GM23338 (cell line): Measurements from ENCODE around the gene SMG1.
"Not testable (repeated sequence)": the region's sequence is repeated elsewhere in the genome, so short reads cannot be mapped to it uniquely, and the experiment has no call there.

ENCODE experiments used
- CREB1 ChIP-seq: fragments of 250-450 bp; sonication (Bioruptor Pico); IDR thresholded peaks from 2 replicates; pipeline ENCODE4 v1.5.0; 2020; ENCODE audit warnings: low read depth, mild to moderate bottlenecking, moderate library complexity
- CTCF ChIP-seq, 2 experiments: fragments of 200-600 bp in 1 of 2; sonication (generic) in 1 of 2; conservative IDR thresholded peaks; 2 replicates each; pipeline versions ENCODE4 v1.5.1 to v1.6.1; 2016 to 2017; ENCODE audit warnings: antibody characterized with exemption in 2 of 2, low read depth in 2 of 2, mild to moderate bottlenecking in 2 of 2, moderate library complexity in 1 of 2
- ETS1 ChIP-seq: IDR thresholded peaks from 2 replicates; pipeline ENCODE4 v1.6.1; 2016; ENCODE audit warnings: antibody characterized with exemption
- EZH2 ChIP-seq: fragments of 200-600 bp; sonication (generic); IDR thresholded peaks from one replicate; pipeline ENCODE4 v1.8.0; 2017; ENCODE audit warnings: antibody characterized with exemption, mild to moderate bottlenecking, low read depth; ENCODE audit not compliant: unreplicated experiment
- EZH2phosphoT487 ChIP-seq: fragments of 200-600 bp; sonication (generic); IDR thresholded peaks from one replicate; pipeline ENCODE4 v1.8.1; 2018; ENCODE audit warnings: antibody characterized with exemption; ENCODE audit not compliant: unreplicated experiment
- JUNB ChIP-seq: IDR thresholded peaks from one replicate; pipeline ENCODE4 v1.6.1; 2016; ENCODE audit warnings: antibody characterized with exemption; ENCODE audit not compliant: unreplicated experiment
- POLR2AphosphoS5 ChIP-seq: IDR thresholded peaks from 2 replicates; pipeline ENCODE4 v1.6.1; 2016; ENCODE audit warnings: antibody characterized with exemption, low read depth
- STAT1 ChIP-seq: IDR thresholded peaks from one replicate; pipeline ENCODE4 v1.6.1; 2016; ENCODE audit warnings: antibody characterized with exemption; ENCODE audit not compliant: unreplicated experiment
- ZNF331 ChIP-seq: fragments of 250-450 bp; sonication (Bioruptor Pico); IDR thresholded peaks from 2 replicates; pipeline ENCODE4 v1.5.0; 2020; ENCODE audit warnings: low read depth, mild to moderate bottlenecking, moderate library complexity
- TF ChIP-seq, protein P1 (sequence below): IDR thresholded peaks from one replicate; pipeline ENCODE4 v1.6.1; 2018; ENCODE audit warnings: antibody characterized with exemption; ENCODE audit not compliant: unreplicated experiment

- not testable (repeated sequence) for TF ChIP-seq CTCF (conservative IDR thresholded peaks at IDR 0.05; ENCODE audit: low read depth in 2 of 2); EZH2phosphoT487; EZH2; POLR2AphosphoS5; CREB1 (CRISPR knock-in tag); STAT1; JUNB; ETS1; ZNF331 (CRISPR knock-in tag)
- TF ChIP-seq, protein P1, sequence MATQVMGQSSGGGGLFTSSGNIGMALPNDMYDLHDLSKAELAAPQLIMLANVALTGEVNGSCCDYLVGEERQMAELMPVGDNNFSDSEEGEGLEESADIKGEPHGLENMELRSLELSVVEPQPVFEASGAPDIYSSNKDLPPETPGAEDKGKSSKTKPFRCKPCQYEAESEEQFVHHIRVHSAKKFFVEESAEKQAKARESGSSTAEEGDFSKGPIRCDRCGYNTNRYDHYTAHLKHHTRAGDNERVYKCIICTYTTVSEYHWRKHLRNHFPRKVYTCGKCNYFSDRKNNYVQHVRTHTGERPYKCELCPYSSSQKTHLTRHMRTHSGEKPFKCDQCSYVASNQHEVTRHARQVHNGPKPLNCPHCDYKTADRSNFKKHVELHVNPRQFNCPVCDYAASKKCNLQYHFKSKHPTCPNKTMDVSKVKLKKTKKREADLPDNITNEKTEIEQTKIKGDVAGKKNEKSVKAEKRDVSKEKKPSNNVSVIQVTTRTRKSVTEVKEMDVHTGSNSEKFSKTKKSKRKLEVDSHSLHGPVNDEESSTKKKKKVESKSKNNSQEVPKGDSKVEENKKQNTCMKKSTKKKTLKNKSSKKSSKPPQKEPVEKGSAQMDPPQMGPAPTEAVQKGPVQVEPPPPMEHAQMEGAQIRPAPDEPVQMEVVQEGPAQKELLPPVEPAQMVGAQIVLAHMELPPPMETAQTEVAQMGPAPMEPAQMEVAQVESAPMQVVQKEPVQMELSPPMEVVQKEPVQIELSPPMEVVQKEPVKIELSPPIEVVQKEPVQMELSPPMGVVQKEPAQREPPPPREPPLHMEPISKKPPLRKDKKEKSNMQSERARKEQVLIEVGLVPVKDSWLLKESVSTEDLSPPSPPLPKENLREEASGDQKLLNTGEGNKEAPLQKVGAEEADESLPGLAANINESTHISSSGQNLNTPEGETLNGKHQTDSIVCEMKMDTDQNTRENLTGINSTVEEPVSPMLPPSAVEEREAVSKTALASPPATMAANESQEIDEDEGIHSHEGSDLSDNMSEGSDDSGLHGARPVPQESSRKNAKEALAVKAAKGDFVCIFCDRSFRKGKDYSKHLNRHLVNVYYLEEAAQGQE = not testable (repeated sequence)
These were observed 41.8 kb downstream of the SMG1 start for GRCh38 chr16:18884456-18884855.
